ENCODE measurements around the gene NEUROD2. TPM values are rescaled to one million over a fixed set of nuclear protein-coding genes. Genes with fewer than 3 reads are reported as not detected.
A peak's percentile ranks its signal among the peaks of the same experiment; 100 is the strongest.

The NEUROD2 gene
- total RNA-seq, 1 donor from 2014 or later, result not detected

GRCh38 chr17:39595928-39596510 is 11.7 kb downstream of the NEUROD2 start:
- Mint-ChIP-seq H3K27me3 (ENCODE audit: low read depth, unreplicated experiment) (peaks cover 92% of the 10 kb centered on the region), H3K4me3 (ENCODE audit: unreplicated experiment) (no peak overlapping the region), H3K36me3 (ENCODE audit: low read depth, unreplicated experiment) (peaks cover under 1% of the 10 kb centered on the region), H3K4me1 (ENCODE audit: low read depth, unreplicated experiment) (peaks cover 1% of the 10 kb centered on the region), H3K9me3 (ENCODE audit: unreplicated experiment) (peaks cover 7% of the 10 kb centered on the region), H3K27ac (ENCODE audit: unreplicated experiment) (no peak overlapping the region)
- no peaks in the 10 kb centered on the region for H3K79me2 ChIP-seq (ENCODE audit: insufficient read depth, low read length)
- H3K36me3 ChIP-seq (ENCODE audit: insufficient read depth, low read length), result no peaks in the 10 kb centered on the region
- no peak for TF ChIP-seq EZH2 (IDR thresholded peaks at IDR 0.05; ENCODE audit: insufficient read depth, low read length)
- no peak overlapping the region for H3K27ac ChIP-seq (ENCODE audit: low read depth, low read length)
- DNase-seq (ENCODE audit: low read depth), result no peak
- peaks cover 75% of the 10 kb centered on the region for H3K27me3 ChIP-seq (ENCODE audit: insufficient read depth, low read length)
- no peak overlapping the region for H3K9ac ChIP-seq (ENCODE audit: low read length)
- H2AFZ ChIP-seq (ENCODE audit: low read depth, low read length), result no peak overlapping the region
- H3K9me3 ChIP-seq (ENCODE audit: insufficient read depth, low read depth, low read length), result no peaks in the 10 kb centered on the region
- no peak for FAIRE-seq
- no peak overlapping the region for H3K4me3 ChIP-seq (ENCODE audit: insufficient read depth, low read depth, low read length)
- no peaks in the 10 kb centered on the region for H3K4me1 ChIP-seq (ENCODE audit: insufficient read depth, low read length)
- no peak overlapping the region for H3K4me2 ChIP-seq (ENCODE audit: low read length)
- peaks cover 32% of the 10 kb centered on the region for H4K20me1 ChIP-seq (ENCODE audit: insufficient read depth, low read length)

GRCh38 chr17:39595294-39595693 is 12.4 kb downstream of the NEUROD2 start:
- H3K27me3 Mint-ChIP-seq (ENCODE audit: low read depth, unreplicated experiment), result peaks cover 91% of the 10 kb centered on the region
- H3K4me3 ChIP-seq (ENCODE audit: insufficient read depth, low read depth, low read length), result no peak overlapping the region
- H3K79me2 ChIP-seq (ENCODE audit: insufficient read depth, low read length), result no peaks in the 10 kb centered on the region
- no peaks in the 10 kb centered on the region for H3K9me3 ChIP-seq (ENCODE audit: insufficient read depth, low read depth, low read length)
- no peak for FAIRE-seq
- H3K36me3 Mint-ChIP-seq (ENCODE audit: low read depth, unreplicated experiment), result no peaks in the 10 kb centered on the region
- no peak overlapping the region for H3K27ac Mint-ChIP-seq (ENCODE audit: unreplicated experiment)
- TF ChIP-seq, protein P1, sequence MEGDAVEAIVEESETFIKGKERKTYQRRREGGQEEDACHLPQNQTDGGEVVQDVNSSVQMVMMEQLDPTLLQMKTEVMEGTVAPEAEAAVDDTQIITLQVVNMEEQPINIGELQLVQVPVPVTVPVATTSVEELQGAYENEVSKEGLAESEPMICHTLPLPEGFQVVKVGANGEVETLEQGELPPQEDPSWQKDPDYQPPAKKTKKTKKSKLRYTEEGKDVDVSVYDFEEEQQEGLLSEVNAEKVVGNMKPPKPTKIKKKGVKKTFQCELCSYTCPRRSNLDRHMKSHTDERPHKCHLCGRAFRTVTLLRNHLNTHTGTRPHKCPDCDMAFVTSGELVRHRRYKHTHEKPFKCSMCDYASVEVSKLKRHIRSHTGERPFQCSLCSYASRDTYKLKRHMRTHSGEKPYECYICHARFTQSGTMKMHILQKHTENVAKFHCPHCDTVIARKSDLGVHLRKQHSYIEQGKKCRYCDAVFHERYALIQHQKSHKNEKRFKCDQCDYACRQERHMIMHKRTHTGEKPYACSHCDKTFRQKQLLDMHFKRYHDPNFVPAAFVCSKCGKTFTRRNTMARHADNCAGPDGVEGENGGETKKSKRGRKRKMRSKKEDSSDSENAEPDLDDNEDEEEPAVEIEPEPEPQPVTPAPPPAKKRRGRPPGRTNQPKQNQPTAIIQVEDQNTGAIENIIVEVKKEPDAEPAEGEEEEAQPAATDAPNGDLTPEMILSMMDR (IDR thresholded peaks at IDR 0.05; ENCODE audit: insufficient read depth, low read depth, low read length), result no peak
- peak; percentile 35 for TF ChIP-seq EZH2 (IDR thresholded peaks at IDR 0.05; ENCODE audit: insufficient read depth, low read length)
- peaks cover 1% of the 10 kb centered on the region for H3K4me1 Mint-ChIP-seq (ENCODE audit: low read depth, unreplicated experiment)
- DNase-seq (ENCODE audit: low read depth), result no peak
- H3K9ac ChIP-seq (ENCODE audit: low read length), result no peak overlapping the region
- no peaks in the 10 kb centered on the region for H3K36me3 ChIP-seq (ENCODE audit: insufficient read depth, low read length)
- peaks cover 25% of the 10 kb centered on the region for H4K20me1 ChIP-seq (ENCODE audit: insufficient read depth, low read length)
- no peaks in the 10 kb centered on the region for H3K4me1 ChIP-seq (ENCODE audit: insufficient read depth, low read length)
- no peak overlapping the region for H3K4me2 ChIP-seq (ENCODE audit: low read length)
- H3K4me3 Mint-ChIP-seq (ENCODE audit: unreplicated experiment), result no peak overlapping the region
- H2AFZ ChIP-seq (ENCODE audit: low read depth, low read length), result no peak overlapping the region
- H3K27me3 ChIP-seq (ENCODE audit: insufficient read depth, low read length), result peaks cover 71% of the 10 kb centered on the region
- no peak overlapping the region for H3K27ac ChIP-seq (ENCODE audit: low read depth, low read length)
- H3K9me3 Mint-ChIP-seq (ENCODE audit: unreplicated experiment), result peaks cover 7% of the 10 kb centered on the region

DNA sequence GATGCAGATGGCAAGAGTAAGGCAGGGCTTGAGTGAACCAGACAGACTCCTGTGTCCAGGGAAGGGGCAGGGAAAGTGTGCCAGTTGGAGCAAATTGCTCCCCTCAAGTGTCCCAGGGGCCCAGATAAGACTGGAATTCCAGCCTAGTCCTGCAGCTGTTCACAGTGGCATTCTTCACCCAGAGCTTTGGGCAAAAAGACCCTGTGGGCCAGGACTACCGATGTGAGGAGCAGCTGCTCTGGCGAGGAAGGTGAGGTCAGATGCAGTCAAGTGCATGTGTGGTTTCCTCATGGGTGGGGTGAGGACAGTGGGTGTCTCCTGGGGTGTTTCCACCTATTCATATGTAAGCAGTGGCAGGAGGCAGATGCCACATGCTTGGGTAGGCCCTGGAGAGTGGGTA is 14.3 kb downstream of the NEUROD2 start:
- TF ChIP-seq, protein P1 (IDR thresholded peaks at IDR 0.05; ENCODE audit: insufficient read depth, low read depth, low read length), result no peak
- no peak for TF ChIP-seq EZH2 (IDR thresholded peaks at IDR 0.05; ENCODE audit: insufficient read depth, low read length)
- Mint-ChIP-seq H3K9me3 (ENCODE audit: unreplicated experiment) (peaks cover 7% of the 10 kb centered on the region), H3K4me3 (ENCODE audit: unreplicated experiment) (no peak overlapping the region), H3K27me3 (ENCODE audit: low read depth, unreplicated experiment) (peaks cover 89% of the 10 kb centered on the region), H3K36me3 (ENCODE audit: low read depth, unreplicated experiment) (no peaks in the 10 kb centered on the region), H3K27ac (ENCODE audit: unreplicated experiment) (no peak overlapping the region), H3K4me1 (ENCODE audit: low read depth, unreplicated experiment) (peaks cover 1% of the 10 kb centered on the region)
- Histone ChIP-seq H3K9me3 (ENCODE audit: insufficient read depth, low read depth, low read length) (no peaks in the 10 kb centered on the region), H3K36me3 (ENCODE audit: insufficient read depth, low read length) (no peaks in the 10 kb centered on the region), H2AFZ (ENCODE audit: low read depth, low read length) (no peak overlapping the region), H3K79me2 (ENCODE audit: insufficient read depth, low read length) (no peaks in the 10 kb centered on the region), H4K20me1 (ENCODE audit: insufficient read depth, low read length) (peaks cover 11% of the 10 kb centered on the region), H3K9ac (ENCODE audit: low read length) (no peak overlapping the region), H3K27me3 (ENCODE audit: insufficient read depth, low read length) (peaks cover 52% of the 10 kb centered on the region), H3K4me3 (ENCODE audit: insufficient read depth, low read depth, low read length) (no peak overlapping the region), H3K4me1 (ENCODE audit: insufficient read depth, low read length) (no peaks in the 10 kb centered on the region), H3K27ac (ENCODE audit: low read depth, low read length) (no peak overlapping the region), H3K4me2 (ENCODE audit: low read length) (no peak overlapping the region)
- DNase-seq (ENCODE audit: low read depth), result no peak
- FAIRE-seq, result no peak

All from astrocyte (in vitro differentiated cells and primary cell).